NCI-H748 treated with DMSO at 0.1 percent for 48 hours (cell line): ENCODE data around the gene KARS1.
A peak's percentile ranks its signal among the peaks of the same experiment; 100 is the strongest.

Experiments
- DNase-seq: peaks from one replicate; lab custom pipeline; 2025; lab: John Stamatoyannopoulos, UW

KARS1 gene

DNA sequence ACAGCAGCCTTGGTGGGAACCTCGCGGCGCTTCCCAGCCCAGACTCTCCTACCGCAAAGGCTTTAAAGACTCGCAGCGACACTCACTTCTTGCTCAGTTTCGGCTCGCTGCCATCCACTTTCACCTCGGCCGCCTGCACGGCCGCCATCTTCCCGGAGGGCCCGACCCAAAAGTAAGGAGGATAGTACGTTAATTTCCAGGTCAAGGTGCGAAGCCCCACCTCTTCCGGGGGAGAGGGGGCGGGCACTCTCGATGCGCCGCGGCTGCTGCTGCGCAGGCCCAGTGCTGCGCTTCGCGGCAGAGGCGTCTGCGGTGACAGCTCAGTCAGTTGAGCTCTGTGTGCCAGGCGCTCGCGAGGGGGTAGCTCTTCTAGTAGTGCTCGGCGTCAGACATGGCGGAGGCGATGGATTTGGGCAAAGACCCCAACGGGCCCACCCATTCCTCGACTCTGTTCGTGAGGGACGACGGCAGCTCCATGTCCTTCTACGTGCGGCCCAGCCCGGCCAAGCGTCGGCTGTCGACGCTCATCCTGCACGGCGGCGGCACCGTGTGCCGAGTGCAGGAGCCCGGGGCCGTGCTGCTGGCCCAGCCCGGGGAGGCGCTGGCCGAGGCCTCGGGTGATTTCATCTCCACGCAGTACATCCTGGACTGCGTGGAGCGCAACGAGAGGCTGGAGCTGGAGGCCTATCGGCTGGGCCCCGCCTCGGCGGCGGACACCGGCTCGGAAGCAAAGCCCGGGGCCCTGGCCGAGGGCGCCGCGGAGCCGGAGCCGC, at the start of gene KARS1, which contains the start of gene TERF2IP:
Gene KARS1 (minus strand): TSS at position 174 of the 773 bp plus-strand sequence. CDS start 26 bp downstream, at position 148.
Gene TERF2IP (plus strand): TSS at position 282 of the 773 bp plus-strand sequence. CDS start 110 bp downstream, at position 392.
- peak; percentile 74 for DNase-seq

DNA sequence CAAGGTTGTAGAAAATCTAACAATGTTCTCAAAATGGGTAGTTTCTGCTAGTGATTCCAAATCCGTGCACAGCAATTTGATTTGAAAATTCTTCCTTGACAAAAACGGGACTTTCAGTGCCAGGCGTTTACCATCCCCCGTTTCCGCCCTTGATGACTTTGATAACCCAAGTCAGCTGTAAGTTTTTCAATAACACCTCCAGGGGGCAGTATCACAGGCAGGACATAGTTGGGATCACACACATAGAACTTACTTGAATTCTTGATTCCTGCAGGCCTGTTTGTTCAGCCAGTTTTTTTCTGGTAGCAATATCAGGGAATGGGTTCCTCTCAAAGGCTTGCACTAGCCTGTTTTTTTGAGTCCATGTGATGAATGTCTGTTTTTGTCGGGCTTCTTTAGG, 48.2 kb upstream of the KARS1 start:
- no peak for DNase-seq

DNA sequence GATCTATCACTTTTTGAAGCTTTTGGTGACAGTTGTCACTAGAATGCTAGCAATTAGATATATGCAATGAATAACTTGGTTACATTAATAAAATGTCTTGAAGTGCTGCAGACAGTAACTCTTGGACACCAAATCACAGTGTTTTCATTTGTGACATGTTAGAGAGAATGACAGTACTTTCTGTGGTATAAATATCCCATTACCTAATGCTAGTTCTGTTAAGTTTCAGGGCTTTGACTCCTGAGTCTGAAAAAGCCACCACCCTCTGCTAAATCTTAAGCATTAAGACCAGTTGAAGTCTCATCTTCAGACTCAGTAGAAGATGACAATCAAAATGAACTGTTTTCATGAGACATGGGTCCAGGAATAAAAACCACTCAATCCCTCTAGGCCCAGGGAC, 39.9 kb upstream of the KARS1 start:
- no peak for DNase-seq

DNA sequence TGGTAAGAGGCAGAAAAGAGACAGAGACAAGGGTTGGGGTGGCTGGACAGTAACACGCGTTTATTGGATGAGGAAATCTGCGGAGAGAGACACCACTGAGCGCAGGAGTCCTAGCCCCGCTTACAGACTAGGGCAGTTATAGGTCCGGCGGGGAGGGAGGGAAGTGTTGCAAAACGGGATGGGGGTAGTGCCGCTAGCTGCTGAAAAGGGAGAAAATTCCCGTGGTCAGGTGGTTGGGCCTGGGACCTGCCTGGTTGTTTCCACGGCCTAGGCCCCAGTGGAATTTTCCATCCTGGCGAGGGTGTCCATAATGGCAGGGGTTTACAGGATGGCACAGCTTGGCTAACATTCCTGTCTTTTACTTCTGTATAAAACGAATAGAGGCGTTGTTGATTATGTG, 34.8 kb upstream of the KARS1 start:
- no peak for DNase-seq

DNA sequence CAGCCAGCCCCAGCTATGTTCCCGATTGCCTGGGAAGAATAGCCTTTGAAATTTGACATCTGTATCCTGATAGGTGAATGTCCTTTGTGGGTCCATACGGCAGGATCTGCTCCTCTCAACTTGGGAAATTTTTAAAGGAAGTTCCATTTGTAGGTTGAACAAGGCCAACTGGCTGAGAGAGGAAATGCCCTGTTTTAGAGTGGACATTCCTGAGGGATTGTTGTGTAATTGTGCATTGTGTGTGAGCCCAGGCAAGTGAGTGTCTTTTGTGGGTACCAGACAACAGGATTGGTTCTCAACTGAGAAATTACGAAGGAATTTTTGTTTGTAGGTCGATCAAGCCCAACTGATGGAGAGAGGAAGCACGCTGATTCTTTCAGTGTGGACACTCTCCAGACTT, 31.9 kb upstream of the KARS1 start:
- DNase-seq = no peak

DNA sequence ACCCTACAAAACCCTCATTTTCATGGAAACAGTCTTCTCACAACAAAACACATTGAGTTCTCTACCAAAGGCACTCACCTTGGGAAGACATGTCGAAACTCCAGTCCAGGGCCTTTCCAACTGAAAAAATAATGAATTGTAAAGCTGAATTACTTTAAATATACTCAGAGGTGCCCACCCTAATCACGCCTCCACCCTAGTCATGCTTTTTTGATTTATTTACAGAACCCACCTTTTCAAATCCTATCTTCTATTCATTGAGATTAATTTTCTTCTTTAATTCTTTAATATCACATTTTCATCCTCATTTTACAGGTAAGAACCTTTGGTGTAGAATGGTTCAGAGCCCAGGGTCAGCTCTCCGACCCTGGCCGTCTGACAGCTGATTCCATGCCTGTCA, 29.4 kb upstream of the KARS1 start, which contains the start of gene CPHXL2:
Gene CPHXL2 (minus strand): TSS at position 101 of the 400 bp plus-strand sequence. CDS start 10 bp downstream, at position 91.
- DNase-seq = no peak

DNA sequence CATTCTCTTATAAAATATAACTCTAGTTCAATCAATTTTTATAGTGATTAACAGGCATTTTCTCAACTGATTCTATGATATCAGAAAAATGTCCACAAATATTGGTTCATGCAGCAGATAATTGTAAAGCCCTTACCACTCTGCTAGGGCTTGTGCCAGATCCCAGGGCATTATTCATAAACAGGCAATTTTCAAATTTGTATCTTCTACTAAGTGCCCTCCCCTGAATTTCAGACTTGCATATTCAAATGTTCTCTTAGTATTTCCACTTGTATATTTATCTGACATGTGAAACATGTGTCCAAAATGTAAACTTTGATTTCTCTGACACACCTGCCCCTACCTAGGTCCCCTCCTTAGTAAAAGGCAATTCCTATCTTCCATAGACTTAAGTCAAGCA, 20.0 kb upstream of the KARS1 start:
- DNase-seq = no peak

DNA sequence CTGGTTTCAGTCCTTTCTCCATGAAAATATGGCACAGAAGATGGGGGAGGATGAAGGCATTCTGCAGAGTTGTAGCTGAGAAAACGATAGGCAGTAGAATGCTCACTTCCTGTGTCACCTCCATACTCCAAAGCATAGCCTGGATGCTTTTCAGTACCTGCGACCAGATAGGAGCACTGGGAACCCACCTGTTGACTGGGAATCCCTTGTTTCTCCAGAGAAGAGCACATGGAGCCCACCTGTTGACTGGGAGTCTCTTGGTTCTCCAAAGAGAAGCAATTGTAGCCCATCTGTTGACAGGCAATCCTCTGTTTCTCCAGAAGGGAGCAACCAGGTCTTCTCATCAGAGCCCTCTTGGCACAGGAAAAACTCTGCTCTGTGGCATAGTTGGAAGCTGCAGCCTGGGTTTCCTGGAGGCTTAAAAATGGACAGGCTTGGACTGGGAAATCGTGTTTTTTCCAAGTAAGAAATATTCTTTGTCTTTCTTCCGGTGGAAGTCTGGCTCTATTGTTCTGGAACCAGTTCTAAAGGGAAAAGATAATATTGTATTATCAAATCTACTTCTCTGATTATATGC, 13.3 kb upstream of the KARS1 start:
- DNase-seq = no peak

DNA sequence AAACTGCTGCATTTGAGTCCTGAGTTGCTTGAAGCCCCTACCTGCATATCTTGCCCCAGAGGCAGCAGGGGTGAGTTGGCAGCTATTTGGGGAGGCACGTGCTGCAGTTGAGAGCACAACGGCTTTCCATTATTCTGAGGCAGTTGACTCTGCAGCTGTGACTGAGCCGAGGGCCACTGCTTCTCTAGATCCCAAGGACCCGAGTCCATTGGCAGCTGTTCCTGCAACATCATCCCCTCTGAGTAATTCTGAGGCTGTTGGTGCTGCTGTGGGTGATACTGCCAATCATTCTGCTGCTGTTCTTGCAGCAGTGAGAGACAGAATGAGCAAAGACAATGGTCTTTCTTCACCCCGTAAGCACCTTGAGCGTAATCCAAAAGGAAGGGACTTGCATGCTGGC, 12.9 kb upstream of the KARS1 start:
- no peak for DNase-seq

DNA sequence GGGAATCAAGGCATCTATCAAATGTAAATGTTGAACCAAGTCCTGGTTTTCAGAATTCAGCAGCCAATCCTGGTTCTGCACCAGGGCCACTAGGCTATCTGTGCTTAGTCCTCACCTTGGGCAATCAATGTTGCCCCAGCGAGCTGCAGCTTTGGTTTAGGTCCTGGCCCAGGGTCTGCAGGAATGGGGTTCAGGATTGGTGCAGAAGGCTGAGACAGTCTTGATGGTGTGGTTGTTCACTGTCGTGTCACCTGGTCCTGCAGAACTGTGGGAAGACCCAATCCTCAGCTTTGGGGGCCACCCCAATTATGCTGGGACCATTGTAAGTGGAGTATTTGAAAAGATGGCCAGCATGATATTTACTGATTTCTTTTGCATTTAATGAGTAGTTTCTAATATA, 10.7 kb upstream of the KARS1 start:
- no peak for DNase-seq

DNA sequence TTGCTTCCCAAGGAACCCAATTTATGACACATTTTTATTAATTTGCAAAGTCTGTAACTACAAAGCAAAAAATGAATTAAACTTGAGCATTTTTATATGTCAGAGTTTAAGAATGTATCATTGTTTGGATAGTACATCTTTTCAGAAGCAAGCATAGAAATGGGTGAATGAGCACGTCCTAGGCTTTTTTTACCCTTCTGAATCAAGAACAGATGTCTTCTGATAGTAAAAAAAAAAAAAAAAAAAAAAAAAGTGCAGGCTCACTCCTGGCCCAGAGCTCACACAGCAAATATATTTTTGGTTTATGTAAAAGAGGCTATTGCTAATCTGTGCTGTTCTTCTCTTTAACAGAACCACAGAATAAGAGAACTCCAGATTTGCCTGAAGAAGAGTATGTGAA, 6.5 kb upstream of the KARS1 start:
- no peak for DNase-seq

DNA sequence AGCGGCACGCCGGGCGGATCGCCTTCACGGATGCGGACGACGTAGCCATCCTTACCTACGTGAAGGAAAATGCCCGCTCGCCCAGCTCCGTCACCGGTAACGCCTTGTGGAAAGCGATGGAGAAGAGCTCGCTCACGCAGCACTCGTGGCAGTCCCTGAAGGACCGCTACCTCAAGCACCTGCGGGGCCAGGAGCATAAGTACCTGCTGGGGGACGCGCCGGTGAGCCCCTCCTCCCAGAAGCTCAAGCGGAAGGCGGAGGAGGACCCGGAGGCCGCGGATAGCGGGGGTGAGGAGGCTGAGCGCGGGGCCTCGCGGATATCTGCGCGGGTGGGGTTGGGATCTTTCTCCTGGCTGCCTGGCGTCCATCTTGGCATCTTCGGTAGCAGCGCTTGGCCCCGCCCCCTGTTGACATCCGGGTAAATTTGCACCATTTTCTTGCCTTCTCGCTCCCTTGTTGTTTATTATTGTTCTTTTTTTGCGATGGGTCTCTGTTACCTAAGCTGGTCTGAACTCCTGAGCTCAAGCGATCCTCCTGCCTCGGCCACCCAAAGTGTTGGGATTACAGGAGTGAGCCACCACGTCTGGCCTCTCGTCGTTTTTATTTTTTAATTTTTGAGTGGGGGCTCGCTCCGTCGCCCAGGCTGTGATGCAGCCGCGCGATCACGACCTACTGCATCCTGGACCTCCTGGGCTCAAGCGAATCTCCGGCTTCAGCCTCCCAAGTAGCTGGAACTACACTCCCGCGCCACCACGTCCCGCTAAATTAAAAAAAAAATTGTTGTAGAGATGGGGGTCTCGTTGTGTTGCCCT, 1.0 kb upstream of the KARS1 start:
- DNase-seq = peak; percentile 42

DNA sequence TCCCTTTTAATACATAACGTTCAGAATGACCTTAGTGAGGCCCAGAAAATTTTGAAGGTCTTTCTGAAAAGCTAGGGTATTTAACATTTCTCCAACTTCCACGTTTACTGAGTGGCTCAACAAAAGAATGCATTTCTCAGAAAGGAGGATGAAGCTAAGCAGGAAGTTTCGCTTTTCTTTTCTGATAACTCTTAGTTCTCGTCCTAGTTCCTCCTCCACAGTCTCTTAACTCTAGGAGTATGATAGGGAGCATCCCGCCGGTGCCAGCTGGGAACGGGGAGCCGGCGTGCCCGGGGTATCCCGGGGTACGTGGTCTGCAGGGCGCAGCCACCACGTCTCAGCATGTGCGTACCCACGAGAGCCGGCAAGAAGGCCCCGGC, 363 bp downstream of the KARS1 start:
- no peak for DNase-seq

DNA sequence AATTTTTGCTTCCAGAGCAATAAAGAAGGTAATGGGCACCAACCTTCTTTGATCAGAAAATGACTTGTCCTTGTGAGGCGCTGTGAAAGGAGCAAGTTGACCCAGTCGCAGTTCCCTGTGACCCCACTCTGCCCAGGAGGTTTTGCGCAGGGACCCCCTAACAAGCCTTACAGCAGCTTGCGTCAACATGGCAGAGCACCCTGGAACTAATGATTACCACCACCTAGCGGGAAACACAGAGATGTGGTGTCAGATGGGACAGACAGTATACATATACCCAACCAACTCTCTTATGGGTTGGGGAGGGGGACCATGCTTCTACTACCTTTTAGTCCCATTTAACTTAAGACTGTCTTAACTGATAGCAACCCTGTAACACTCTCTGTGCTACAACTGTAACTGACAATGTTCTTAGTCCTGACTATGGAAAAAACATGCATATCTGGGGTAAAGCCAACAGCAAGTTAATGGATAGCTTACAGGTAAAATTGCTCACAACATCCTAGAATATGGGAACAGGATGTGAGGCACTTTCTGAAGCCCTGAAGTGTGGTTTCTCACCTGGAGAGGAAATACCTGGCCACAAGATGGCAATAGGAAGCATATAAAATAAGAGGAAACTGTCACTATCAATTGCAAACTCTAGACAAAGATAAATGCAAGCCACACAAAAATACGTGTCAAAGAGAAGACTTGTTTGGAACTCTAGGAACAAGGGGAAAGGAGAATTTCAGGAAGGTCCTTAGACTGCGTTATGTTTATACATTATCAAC, 3.0 kb downstream of the KARS1 start:
- no peak for DNase-seq

DNA sequence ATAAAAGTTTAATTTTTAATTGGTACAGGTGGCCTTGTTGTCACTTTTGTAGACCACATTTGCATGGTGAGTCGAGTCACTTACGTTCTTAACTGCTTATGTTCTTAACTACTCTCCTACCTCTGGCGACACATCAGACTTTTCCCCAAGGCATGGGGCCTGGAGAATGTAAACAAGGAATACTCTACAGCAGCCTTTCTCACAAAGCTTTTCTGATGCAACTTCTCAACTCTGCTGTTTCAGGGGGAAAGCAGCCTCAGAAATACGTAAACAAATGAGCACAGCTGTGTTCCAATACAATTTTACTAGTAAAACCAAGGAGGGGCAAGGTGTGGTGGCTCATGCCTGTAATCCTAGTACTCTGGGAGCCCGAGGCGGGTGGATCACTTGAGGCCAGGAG, 6.9 kb downstream of the KARS1 start:
- DNase-seq = no peak

DNA sequence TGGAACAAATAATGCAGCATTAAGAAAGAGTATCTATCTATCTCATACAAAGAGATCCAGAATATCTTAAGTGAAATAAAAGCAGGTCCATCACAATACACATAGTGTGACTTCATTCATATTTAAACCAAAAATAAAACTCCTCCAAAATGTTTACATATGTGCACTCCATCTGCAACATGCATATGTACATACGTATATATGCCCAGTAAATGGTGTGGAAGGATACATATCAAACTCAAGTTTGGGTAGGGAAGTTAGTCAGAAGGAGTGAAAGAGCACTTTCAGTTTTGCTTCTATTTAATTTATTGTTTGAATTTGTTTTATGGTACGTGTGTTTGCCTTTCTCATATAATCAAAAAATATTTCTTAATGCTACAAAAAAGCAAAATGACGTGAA, 12.4 kb downstream of the KARS1 start:
- no peak for DNase-seq

DNA sequence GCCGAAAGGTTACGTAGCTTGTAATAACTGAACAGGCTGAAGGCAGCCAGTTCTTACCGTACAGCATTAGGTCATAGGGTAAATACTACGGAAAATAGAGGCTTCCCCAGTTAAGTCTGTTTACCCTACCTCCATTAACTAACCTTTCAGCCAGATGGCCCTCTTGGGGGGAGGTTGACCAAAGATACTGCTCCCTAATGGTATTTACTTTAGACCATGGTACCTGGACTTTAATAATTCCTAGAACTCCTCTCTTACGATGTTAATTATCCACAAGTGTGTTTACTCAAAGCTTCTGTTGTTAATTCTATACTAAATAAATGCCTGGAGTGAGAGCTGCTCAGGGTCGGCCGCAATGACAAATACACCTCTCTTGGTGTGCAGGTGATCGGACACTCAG, 14.6 kb downstream of the KARS1 start:
- DNase-seq = peak; percentile 84

DNA sequence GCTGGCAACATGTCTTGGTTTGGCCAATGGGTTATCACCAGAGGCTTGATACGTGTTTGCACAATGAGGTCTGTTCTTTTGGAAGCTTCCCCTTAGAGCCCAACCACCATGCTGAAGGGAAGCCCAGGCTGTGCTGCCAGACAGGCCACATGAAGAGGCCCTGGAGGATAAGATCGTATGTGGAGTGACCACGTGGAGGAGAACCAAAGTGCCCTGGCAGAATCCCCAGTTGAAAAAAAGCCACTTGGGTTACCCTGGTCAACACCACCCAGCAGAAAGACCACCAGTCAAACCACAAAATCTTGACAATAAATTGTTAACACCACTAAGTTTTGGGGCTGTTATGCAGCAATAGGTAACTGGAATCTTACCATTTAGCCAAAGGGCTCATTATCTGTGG, 17.4 kb downstream of the KARS1 start:
- no peak for DNase-seq

DNA sequence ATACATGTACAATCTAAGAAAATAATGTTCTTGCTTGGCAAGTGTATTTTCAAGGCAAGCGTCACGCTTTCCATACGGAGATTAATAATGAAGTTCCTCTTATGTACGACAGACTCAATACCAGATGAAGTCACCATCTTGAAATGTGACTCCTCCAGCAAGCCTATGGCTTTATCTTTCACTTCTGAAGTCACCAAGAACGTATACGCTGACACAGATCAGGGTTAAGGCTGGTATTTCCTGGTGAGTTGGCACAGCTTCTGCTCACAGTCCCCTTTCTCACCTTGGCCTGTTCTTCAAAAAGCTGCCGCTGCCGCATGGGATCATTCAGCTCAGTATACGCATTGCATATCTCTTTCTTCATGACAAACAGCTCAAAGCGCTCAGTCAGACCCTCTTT, 18.3 kb downstream of the KARS1 start:
- DNase-seq = no peak

DNA sequence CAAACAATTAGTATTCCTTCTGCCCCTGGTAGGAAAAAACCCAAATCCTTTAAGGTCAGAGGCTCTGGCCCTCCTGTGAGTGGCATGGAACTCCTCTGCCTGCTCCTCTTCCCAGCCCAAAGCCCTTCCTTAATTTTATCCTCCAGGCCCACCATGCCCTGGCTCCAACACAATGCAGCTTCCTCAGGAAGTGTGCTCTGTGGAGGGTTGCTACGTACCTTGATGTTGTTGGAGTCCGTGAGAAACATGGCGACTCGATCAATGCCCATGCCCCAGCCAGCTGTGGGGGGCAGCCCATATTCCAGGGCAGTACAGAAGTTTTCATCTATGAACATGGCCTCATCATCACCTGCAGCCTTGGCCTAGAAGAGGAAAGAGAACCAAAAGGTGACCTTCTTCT, 19.1 kb downstream of the KARS1 start:
- no peak for DNase-seq

DNA sequence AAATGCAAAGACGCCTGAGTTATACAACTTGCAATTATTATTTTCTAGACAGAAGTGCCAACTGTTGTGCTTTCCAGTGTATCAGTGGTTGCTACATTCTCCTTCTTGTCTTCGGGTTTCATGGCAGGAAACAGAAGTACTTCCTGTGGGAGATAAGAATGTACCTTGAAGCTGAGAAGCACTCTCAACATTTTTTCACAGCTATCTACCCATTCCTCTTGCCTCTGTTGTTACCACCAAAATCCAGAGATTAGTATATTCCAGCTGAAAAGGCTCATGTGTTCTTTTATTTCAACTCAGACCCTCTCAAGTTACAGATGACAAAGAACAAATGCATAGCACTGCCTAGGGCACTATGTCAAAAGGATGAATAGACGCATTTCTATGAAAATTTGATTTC, 19.6 kb downstream of the KARS1 start:
- DNase-seq = no peak

DNA sequence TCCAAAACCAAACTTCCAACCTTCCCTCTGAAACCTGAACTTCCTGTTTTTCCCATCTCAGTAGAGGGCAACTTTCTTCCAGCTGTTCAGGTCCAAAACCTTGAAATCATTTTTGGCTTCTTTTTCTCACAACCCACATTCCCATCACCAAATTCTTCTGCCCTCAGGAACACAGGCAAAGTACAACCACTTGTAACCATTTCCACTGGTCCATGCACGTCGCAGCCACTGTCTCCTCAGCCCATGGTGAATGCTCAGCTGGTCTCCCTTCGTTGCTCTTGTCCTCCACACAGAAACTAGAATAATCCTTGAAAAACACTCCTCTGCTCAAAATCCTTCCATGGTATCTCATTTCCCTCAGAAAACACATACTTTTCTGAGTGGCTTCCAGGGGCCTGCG, 20.7 kb downstream of the KARS1 start:
- no peak for DNase-seq
